Measurements from ENCODE around the gene CNTFR.

Gene CNTFR

DNA sequence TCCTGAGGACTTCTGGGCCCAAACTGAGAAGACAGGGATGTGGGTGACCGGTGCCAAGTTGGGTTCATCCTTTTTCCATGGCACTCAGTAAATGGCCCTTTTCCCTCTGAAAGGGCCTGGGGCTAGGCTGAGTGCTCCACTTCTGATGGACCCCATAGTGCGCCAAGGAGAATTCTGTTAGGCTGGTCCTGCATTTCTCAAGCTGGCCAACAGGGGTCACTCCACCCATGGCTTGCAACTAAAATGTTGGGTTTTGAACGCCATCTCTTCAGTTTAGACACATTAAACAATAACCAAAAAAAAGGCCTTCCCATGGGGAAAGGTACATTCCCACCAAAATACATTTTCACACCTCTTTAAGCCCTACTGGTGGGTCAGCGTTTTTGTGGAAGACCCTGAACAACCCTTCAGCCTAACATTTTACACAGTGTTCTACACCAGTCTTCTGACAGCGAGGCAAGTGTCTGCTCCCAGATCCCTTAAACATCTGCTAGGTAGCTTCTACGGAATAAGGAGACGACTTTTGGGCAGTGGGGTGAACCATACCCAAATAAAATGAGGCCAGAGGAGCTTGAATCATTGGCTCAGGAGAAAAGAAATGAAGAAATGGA, 27.3 kb downstream of the CNTFR start:
- no peak for TF ChIP-seq NFIC (IDR thresholded peaks at IDR 0.05)
- peak; percentile 57 for TF ChIP-seq RAD21 (IDR thresholded peaks at IDR 0.05; ENCODE audit: low read depth)

DNA sequence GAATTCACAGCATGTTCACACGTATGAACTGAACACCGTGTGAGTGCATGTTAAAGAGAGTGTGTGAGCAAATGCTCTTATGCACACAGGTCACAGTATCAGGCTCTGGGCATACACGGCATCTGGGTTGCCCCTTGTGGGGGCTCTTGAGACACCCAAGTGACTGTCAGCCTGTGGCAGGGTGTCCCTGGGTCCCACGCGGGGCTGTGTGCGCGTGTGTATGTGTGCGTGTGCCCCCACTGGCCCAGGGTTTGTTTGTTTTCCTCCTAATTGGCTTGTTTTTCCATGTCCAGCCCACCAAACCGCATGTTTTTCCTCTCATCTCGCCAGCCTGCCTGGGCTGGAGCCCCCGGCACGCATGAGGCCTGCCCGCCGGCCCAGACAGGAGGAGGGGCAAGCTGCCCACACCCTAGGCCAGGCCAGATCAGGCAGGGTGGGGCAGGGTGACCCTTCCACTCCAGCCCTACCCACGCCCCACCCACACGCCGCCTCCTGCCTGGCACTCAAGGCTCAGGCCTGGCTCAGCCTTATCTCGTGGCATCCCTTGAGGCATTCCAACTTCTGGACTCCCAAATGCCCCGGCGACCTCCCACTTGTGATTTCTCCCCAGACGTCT, 28.8 kb downstream of the CNTFR start:
- TF ChIP-seq RAD21 (IDR thresholded peaks at IDR 0.05; ENCODE audit: low read depth) (no peak), ZBTB7A (IDR thresholded peaks at IDR 0.05; ENCODE audit: low read depth) (no peak), TAF1 (IDR thresholded peaks at IDR 0.05; ENCODE audit: low read depth) (no peak), EP300 (IDR thresholded peaks at IDR 0.05; ENCODE audit: borderline replicate concordance) (no peak), EGR1 (IDR thresholded peaks at IDR 0.05) (no peak), TCF12 (IDR thresholded peaks at IDR 0.05; ENCODE audit: low read depth) (no peak), YY1 (IDR thresholded peaks at IDR 0.05; ENCODE audit: low read depth) (no peak)
- TF ChIP-seq, protein P1, sequence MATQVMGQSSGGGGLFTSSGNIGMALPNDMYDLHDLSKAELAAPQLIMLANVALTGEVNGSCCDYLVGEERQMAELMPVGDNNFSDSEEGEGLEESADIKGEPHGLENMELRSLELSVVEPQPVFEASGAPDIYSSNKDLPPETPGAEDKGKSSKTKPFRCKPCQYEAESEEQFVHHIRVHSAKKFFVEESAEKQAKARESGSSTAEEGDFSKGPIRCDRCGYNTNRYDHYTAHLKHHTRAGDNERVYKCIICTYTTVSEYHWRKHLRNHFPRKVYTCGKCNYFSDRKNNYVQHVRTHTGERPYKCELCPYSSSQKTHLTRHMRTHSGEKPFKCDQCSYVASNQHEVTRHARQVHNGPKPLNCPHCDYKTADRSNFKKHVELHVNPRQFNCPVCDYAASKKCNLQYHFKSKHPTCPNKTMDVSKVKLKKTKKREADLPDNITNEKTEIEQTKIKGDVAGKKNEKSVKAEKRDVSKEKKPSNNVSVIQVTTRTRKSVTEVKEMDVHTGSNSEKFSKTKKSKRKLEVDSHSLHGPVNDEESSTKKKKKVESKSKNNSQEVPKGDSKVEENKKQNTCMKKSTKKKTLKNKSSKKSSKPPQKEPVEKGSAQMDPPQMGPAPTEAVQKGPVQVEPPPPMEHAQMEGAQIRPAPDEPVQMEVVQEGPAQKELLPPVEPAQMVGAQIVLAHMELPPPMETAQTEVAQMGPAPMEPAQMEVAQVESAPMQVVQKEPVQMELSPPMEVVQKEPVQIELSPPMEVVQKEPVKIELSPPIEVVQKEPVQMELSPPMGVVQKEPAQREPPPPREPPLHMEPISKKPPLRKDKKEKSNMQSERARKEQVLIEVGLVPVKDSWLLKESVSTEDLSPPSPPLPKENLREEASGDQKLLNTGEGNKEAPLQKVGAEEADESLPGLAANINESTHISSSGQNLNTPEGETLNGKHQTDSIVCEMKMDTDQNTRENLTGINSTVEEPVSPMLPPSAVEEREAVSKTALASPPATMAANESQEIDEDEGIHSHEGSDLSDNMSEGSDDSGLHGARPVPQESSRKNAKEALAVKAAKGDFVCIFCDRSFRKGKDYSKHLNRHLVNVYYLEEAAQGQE (IDR thresholded peaks at IDR 0.05; ENCODE audit: low read depth): no peak
- TF ChIP-seq, protein P2, sequence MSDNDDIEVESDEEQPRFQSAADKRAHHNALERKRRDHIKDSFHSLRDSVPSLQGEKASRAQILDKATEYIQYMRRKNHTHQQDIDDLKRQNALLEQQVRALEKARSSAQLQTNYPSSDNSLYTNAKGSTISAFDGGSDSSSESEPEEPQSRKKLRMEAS (IDR thresholded peaks at IDR 0.05): no peak
- TF ChIP-seq, protein P3, sequence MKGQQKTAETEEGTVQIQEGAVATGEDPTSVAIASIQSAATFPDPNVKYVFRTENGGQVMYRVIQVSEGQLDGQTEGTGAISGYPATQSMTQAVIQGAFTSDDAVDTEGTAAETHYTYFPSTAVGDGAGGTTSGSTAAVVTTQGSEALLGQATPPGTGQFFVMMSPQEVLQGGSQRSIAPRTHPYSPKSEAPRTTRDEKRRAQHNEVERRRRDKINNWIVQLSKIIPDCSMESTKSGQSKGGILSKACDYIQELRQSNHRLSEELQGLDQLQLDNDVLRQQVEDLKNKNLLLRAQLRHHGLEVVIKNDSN (IDR thresholded peaks at IDR 0.05): no peak

DNA sequence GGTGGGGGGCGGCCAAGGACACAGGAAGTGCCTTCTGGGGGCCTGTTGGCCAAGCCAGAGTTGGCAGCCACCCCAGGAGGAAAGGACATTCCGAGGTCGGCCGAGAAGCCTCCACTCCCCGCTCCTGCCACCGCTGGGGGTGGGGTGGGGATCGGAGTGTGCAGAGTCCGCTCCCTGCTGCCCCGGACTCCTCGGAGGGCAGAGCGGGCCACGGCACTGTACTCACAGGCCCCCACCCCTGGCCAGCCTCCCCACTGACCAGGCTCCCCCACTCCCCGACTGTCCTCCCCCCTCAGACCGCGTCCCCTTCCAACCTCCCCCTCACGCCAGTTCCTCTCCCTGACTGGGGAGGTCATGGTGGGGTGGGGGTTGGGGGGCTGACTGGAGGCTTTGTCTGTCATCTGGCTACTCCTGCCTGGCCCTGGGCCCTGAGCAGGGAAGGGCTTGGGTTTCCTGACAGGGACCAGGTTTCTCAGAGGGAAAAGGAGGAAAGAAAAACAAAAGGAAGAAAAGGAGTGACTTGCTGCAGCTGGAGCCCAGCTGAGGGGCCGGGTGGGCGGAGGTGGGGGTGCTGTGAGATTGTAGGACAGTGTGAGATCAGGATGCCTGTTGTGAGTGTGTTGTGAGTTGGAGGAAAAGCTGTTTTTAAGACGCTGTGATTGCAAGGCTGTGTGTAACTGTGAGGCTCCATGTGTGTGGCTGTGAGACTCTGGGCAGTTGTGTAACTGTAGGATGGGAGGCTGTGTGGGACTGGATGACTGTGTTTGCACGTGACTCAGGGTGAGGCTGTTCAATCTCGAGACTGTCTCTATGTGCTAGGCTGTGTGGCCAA, 29.7 kb downstream of the CNTFR start:
- TF ChIP-seq TAF1 (IDR thresholded peaks at IDR 0.05; ENCODE audit: low read depth) (no peak), CEBPB (IDR thresholded peaks at IDR 0.05) (no peak), NFIC (IDR thresholded peaks at IDR 0.05) (no peak), ZBTB7A (IDR thresholded peaks at IDR 0.05; ENCODE audit: low read depth) (no peak), TCF12 (IDR thresholded peaks at IDR 0.05; ENCODE audit: low read depth) (no peak), YY1 (IDR thresholded peaks at IDR 0.05; ENCODE audit: low read depth) (no peak), TEAD4 (IDR thresholded peaks at IDR 0.05) (no peak), EGR1 (IDR thresholded peaks at IDR 0.05) (no peak), CREB1 (IDR thresholded peaks at IDR 0.05; ENCODE audit: low read depth) (no peak), RAD21 (IDR thresholded peaks at IDR 0.05; ENCODE audit: low read depth) (no peak), FOXM1 (IDR thresholded peaks at IDR 0.05; ENCODE audit: borderline replicate concordance, low read depth) (no peak), EP300 (IDR thresholded peaks at IDR 0.05; ENCODE audit: borderline replicate concordance) (no peak)
- TF ChIP-seq, protein P1 (IDR thresholded peaks at IDR 0.05; ENCODE audit: low read depth): no peak
- TF ChIP-seq, protein P3 (IDR thresholded peaks at IDR 0.05): no peak
- TF ChIP-seq, protein P2 (IDR thresholded peaks at IDR 0.05): no peak

DNA sequence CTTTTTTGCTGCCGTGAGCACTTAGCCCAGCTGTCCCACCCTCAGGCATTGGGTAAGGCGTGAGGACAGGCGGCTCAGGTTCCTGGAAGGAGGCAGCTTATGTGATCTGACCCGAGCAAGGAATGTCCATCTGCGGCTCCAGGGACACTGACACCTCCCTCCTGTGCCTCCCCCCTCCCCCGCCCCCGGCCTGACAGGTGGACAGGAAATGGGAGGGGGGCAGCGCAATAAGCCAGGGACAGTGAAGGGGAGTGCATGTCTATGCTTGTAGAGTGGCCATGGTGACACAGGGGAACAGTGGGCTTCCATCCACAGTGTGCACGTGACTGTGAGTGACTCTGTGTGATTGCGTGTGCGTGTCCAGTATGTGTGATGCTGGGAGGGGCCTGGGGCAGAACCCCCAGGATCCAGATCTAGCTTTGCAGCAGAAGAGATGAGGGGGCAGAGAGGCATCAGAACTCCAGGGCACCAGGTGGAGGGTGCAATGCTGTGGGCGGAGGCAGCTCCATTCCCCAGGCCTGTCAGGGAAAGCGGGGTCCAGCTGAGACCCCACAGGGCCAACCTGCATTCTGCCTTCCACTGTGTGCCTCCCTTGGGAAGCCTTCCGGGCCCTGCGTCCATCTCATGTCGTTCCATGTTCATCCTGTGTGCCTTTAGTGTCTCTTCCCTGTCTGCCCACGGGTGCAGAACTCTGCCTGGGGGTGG, 30.5 kb downstream of the CNTFR start:
- TF ChIP-seq, protein P2 (IDR thresholded peaks at IDR 0.05): no peak
- TF ChIP-seq TCF12 (IDR thresholded peaks at IDR 0.05; ENCODE audit: low read depth) (no peak), EP300 (IDR thresholded peaks at IDR 0.05; ENCODE audit: borderline replicate concordance) (no peak), RAD21 (IDR thresholded peaks at IDR 0.05; ENCODE audit: low read depth) (no peak), ZBTB7A (IDR thresholded peaks at IDR 0.05; ENCODE audit: low read depth) (no peak)
- TF ChIP-seq, protein P1 (IDR thresholded peaks at IDR 0.05; ENCODE audit: low read depth): no peak

All from Ishikawa (cell line).